Neural cell (in vitro differentiated cells): Measurements from ENCODE around the gene DLG2.

Experiments
- CTCF ChIP-seq: fragments of 450-650 bp; IDR thresholded peaks from 2 replicates; pipeline ENCODE4 v1.5.1; 2014; ENCODE audit warnings: antibody characterized with exemption, mild to moderate bottlenecking, moderate library complexity; ENCODE audit not compliant: poor library complexity, severe bottlenecking
- EP300 ChIP-seq: fragments of 450-650 bp; conservative IDR thresholded peaks from 2 replicates; pipeline ENCODE4 v1.6.1; 2014; ENCODE audit warnings: antibody characterized with exemption, mild to moderate bottlenecking, moderate library complexity; ENCODE audit not compliant: poor library complexity, severe bottlenecking
- EZH2 ChIP-seq: fragments of 200-600, 300-800 bp; shearing (Covaris generic), sonication (generic); IDR thresholded peaks from 2 replicates; pipeline ENCODE4 v1.6.1; 2014; ENCODE audit warnings: antibody characterized with exemption, low read length, borderline replicate concordance, mild to moderate bottlenecking; ENCODE audit not compliant: insufficient read depth, poor library complexity, severe bottlenecking
- RAD21 ChIP-seq: fragments of 450-650 bp; conservative IDR thresholded peaks from 2 replicates; pipeline ENCODE4 v1.6.1; 2014; ENCODE audit warnings: antibody characterized with exemption, mild to moderate bottlenecking, moderate library complexity
- SMC3 ChIP-seq: fragments of 450-650 bp; conservative IDR thresholded peaks from 2 replicates; pipeline ENCODE4 v1.6.1; 2014; ENCODE audit warnings: antibody characterized with exemption, mild to moderate bottlenecking, moderate library complexity; ENCODE audit not compliant: poor library complexity
- TAF1 ChIP-seq: IDR thresholded peaks from 2 replicates; pipeline ENCODE4 v1.6.1; 2012; ENCODE audit warnings: low read depth

GRCh38 chr11:85048801-85049200, 578.3 kb downstream of the DLG2 start:
- TF ChIP-seq CTCF, result no peak
- no peak for TF ChIP-seq EP300
- no peak for TF ChIP-seq EZH2
- TF ChIP-seq SMC3, result no peak
- TF ChIP-seq RAD21, result no peak
- no peak for TF ChIP-seq TAF1
